GM19467 (cell line): ENCODE measurements around the gene TSFM.

Experiments used
- ATAC-seq: cut with Tn5 transposase; IDR thresholded peaks from one replicate; pipeline ENCODE4 v1.9.1; 2021; ENCODE audit warnings: mild to moderate bottlenecking, moderate library complexity; ENCODE audit not compliant: unreplicated experiment

TSFM gene

DNA sequence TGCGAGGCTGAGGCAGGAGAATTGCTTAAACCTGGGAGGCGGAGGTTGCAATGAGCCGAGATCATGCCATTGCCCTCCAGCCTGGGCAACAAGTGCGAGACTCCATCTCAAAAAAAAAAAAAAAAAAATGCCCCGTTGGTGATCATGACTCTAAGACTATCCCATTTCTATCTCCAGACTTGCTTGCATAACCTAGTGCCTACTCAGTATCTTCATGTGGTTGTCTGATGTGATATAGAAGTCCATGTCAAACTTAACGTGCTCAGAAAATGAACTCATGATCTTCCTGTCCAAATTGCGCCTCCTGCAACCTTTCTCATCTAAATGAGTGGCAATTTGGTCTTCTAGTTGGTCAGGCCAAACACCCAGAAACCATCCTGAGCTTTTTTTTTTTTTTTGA is 4.7 kb upstream of the TSFM start:
- ATAC-seq: no peak

DNA sequence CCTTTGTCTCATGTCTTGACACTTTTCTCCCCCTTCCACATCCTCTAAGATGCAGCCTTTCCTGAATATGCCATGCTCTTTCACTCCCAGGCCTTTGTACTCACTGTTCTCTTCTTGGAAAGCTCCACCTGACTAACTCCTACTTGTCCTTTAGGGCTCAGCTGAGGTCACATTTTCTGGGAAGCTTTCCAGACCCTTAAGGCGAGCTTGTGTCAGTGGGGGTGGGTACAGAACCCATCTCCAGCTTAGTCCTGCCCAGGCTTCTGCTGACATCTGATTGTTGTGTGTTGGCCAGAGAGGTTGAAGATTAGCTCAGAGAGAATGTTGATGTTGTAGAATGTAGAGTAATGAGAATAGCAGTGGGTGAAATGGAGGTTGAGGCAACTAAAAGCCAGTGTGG is 2.9 kb upstream of the TSFM start:
- no peak for ATAC-seq

DNA sequence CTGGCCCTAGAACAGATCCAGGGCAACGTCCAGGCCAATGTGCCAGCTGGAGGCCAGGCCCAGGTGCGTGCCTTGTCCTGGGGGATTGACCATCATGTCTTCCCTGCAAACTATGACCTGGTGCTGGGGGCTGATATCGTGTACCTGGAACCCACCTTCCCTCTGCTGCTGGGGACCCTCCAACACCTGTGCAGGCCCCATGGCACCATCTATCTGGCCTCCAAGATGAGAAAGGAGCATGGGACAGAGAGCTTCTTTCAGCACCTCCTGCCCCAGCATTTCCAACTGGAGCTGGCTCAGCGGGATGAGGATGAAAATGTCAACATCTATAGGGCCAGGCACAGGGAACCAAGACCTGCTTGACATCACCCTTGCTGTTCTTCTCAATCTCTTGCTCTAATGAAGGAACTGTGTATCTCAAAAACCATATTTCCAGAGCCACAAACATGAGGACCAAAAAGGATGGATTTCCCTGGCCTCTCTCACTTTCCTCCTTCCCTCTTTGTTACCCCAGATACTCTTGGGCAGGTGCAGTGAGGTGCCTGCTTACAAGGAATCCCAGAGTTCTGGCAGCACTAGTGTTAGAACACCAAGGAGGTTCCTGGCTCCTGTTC is 2.2 kb upstream of the TSFM start:
- no peak for ATAC-seq

DNA sequence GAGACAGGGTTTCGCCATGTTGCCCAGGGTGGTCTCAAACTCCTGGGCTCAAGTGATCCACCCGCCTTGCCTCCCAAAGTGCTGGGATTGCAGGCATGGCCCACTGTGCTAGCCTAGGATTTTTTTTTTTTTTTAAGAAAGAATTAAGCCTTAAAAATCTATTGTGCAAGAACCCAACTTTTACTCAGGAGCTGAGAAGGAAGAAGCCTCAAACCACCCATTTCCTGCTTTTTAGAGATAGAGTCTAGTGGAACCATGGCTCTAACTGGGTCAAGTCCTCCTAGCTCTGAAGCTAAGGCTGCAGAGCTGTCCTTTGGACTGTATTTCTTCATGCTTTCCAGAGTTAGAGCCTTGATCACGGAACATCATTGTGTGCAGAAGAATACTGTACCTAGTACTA is 1.3 kb upstream of the TSFM start:
- ATAC-seq: no peak

DNA sequence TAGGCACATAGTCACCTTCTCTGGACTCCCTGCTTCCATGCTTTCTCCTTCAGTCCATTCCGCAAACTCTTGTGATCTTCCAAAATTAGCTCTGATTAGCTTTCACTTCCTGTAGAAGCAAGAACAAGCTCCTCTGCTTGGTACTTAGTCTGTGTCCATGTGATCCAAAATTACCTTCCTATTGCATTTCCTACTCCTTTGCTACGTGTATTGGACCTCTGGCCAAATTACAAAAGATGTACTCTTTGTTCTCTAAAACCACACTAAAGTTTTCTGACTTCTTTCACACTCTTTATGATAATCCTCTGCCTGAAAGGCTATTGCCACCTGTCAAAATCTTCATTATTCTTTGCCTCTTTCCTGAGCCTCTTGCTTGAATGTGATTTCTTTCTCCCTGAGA is 786 bp upstream of the TSFM start:
- no peak for ATAC-seq

DNA sequence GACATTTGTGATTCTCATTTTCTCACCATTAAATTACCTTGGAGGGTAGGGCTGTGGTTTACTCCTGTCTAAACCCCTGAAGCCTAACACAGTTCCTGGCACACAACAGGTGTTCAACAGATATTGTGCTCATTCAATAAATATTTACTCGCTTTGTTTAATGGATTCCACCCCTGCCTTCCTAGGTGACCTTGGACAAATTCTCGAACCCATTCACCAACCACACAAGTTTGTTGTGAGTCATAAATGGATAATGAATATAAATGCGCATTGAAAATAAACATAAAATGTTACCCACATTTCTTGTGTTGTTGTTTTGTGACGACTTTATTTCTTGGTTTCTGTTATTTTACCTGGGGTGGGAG is 362 bp upstream of the TSFM start:
- no peak for ATAC-seq

DNA sequence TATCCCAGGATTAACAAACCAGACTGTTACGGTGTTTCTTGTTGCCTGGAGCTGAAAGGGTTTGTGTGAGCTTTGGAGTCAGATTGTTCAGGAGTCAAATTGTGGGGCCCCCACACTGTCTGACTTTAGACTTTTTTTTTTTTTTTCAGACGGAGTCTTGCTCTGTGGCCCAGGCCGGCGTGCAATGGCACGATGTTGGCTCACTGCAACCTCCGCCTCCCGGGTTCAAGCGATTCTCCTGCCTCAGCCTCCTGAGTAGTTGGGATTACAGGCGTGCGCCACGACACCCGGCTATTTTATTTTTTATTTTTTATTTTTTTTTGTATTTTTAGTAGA is 847 bp downstream of the TSFM start:
- ATAC-seq: no peak

DNA sequence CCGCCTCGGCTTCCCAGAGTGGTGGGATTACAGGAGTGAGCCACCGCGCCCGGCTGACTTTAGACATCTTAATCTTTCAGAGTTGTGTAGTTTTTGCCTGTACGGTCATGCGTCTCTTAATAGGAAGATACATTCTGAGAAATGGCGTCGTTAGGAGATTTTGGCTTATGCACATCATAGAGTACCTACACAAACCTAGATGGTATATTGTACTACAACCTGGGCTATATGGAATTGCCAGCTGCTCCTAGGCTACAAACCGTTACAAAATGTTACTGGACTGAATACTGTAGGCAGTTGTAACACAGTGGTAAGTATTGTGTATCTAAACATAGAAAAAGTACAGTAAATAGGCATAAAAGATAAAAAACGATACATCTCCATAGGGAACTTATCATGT is 1.3 kb downstream of the TSFM start:
- no peak for ATAC-seq

DNA sequence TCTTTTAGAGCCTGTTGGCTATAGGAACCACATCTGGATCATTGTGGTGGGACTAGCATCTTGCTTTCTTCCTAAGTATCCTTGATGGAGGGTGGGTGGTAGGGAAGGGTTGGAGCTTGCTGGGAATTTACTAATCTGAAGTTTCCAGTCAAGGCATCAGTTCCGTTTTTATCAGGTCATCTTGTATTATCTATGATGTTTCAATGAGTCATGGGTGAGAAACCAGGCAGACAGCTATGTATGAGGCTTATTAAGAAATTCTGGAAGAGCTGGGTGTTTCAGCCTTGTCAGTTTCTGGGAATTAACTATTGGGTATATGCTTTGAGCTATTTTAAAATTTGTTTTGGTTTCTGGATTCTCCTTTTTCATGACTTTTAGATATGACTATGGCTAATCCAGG is 11.3 kb downstream of the TSFM start:
- no peak for ATAC-seq

DNA sequence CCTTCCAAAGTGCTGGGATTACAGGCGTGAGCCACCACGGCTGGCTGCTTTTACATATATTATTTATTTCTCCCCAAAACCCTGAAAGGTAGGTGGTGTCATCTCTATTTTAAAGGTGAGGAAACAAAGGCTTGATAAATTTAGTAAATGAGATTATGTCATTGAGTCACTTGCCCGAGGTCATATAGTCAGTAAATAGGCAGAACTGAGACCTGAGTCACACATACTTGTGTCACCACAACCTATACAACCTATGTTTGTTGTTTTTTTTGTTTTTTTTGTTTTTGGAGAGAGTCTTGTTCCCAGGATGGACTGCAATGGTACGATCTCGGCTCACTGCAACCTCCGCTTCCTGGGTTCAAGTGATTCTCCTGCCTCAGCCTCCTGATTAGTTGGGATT is 12.8 kb downstream of the TSFM start:
- no peak for ATAC-seq

DNA sequence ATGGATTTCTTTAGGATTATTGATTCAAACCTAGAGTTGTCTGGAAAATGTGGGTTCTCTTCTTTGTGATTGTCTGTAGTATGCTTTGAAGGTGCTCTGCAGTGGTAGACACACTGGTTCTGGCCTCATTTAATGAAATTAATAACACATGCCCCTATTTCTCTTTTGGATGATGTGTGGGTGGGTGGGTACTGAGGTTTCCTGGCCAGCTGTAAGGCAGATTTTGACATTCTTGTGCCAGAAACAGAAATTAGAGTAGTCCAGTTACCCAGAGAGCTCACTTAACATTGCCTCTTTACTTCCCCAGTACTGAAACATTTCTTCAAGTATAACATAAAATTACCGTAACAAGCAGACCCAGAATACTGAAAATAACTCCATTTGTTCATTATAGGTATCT is 14.4 kb downstream of the TSFM start:
- ATAC-seq: no peak

DNA sequence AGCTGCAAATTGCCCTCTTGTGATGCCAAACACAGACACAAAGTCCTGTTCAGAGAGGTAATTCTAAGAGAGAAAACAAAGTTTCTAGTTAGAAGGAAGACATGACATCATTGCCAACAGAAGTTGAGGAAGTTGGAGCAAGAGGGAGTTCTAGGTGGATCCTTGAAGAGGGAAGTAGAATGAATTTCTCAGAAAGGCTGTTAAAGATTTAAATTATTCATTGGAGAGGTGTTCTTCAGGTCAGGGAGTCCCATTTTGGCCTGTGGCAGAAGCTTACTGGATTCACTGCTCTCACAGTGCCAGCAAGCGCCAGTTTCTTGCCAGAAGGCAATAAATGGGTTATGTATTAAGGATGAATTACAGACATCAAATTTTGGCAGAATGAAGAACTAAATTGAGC is 15.3 kb downstream of the TSFM start:
- ATAC-seq: no peak

DNA sequence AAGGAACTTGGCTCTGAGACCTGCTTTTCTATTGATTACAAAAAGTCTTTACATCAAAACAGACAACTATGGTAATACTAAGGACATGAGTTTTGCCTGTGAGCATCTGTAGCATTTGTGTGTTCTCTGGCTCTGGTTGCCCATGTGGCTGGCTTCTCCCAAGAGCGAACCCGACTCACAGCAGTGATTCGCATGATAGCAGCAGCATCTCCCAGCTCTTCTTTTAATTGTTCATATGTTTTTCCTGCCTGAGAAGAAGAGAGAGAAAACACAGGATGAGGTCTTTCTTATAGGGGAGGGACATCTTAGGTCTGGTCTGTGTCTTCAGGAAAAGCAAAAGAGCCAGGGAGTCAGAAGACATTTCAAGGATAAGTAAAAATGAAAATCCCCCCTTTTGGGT is 18.4 kb downstream of the TSFM start:
- no peak for ATAC-seq

DNA sequence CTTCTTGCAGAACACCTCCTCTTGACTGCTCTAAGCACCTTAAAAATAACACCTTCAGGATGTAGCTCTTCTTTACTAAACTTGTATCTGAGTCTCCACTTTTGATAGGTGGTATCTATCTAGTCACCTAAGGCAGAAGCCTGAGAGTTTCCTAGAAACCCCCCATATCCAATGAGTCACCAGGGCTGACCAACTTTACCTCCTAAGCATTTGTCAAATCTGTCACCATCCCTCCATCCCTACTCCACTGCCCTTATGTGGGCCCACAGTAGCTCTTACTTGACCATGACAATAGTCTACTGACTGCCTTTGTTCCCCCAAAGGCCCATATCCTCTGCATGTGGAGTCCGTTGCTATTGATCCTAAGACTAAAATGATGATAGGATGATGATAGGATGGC is 20.0 kb downstream of the TSFM start:
- no peak for ATAC-seq

DNA sequence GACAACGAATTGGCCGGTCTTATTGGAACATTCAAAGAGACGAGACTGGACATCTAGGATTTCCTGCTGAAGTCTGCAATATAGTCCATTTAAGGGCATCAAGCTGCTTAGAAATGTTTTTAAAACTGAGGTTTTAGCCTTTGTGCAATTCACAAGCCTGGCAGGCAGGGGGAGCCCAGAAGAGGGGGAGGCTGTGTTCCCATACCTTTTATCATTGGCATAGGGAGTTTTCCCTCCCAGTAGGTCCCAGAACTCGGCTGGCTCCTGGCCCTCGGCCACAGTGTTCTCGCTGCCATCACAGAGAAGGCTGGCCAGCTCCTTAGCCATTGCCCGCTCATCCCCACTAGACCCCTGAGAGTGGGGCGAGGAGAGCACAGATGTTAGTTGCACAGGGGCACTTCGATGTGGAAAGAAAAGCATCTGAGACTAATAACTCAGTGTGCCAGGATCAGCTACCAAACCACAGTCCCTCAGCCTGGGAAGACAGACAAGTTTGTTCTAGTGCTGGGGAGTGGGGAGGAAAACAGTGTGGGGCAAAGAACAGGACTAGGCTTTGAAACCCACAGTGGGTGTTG is 20.8 kb downstream of the TSFM start:
- no peak for ATAC-seq

DNA sequence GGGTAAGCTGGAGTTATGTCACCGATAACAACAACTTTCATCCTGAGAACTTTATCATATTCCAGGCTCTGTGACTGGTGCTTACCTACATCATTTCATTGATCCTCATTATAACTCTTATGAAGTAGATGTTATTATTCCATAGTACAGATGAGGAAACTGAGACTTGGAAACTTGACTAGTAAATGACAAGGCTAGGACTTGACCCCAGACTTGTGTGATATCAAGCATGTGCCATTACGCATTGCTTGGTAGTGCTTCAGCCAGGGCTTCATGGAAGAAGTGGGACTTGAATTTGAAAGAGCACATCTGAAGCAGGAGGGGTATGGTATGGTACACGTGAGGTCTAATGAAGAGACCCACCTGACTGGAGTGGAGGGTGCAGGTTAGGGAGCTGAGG is 24.1 kb downstream of the TSFM start:
- no peak for ATAC-seq

DNA sequence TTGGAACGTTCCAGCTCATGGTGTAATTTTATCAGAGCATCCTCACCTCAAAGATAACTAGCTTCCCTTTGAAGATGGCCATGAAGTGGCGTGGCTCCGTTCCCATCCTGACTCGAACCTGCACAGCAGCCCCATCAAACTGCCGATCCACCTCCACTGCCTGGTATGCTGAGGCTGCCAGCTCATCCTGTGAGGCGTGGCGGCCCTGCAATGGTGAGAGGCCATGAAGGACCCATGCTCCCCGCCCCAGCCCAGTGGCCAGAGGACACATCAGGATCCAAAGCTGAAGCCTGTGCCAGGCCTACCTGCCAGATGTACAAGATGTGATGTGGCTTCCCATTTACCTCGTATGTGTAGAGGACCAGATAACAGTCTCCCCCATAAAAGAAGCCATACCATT is 24.7 kb downstream of the TSFM start:
- ATAC-seq: no peak

DNA sequence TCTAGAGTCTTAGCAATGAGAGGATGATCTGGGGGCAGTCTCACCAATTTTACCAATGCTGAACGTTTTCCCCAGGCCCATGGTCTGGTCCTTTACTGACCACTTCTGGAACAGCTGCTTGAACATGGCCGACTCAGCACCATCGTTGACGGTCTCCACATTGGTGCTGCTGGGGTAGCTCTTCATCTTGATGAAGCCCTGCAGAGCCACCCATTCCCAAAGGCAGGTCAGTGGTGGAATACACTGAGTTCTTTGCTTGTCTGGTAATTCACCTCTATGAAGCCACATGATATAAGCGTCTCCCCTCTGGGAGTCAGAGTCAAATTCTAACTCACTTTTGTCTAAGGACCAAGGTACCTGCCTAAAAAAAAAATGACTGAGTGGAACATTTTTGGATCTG is 25.8 kb downstream of the TSFM start:
- ATAC-seq: no peak

DNA sequence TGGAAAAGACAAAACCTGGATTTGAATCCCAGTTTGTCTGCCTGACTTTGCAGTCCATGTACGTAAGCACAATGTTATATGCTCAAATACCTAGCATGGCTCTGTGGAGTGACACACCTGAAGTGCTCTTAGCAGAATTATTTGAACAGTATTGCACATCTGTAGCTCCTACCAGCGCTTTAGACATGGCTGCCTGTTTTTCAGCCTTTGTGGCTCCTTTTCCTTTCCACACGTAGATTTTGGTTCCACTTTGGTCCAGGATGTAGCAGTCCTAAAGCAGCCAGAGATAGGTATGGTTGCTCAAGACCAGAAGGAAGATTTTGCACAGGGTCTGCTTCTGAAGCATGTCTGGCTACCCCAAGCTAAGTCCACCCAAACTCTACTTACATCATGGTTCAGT is 26.8 kb downstream of the TSFM start:
- no peak for ATAC-seq

DNA sequence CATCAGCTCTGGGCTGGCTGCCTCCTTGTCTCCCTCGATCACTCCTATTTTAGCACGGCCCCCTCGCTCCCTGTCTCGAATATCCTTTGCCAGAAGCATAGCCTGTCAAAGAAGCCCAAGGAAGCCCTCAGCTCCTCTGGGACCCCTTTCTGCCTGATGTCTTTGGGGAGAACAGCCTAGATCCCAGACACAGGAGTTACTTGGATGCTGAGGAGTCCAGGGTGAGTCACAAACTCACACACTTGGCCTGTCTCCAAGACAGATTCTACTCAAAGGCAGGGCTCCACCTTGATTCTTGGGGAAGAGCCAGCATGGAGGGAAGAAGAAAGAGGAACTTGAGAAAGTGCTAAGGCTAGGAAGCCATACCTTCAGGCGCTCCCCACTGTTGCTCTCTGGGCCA is 27.9 kb downstream of the TSFM start:
- no peak for ATAC-seq

DNA sequence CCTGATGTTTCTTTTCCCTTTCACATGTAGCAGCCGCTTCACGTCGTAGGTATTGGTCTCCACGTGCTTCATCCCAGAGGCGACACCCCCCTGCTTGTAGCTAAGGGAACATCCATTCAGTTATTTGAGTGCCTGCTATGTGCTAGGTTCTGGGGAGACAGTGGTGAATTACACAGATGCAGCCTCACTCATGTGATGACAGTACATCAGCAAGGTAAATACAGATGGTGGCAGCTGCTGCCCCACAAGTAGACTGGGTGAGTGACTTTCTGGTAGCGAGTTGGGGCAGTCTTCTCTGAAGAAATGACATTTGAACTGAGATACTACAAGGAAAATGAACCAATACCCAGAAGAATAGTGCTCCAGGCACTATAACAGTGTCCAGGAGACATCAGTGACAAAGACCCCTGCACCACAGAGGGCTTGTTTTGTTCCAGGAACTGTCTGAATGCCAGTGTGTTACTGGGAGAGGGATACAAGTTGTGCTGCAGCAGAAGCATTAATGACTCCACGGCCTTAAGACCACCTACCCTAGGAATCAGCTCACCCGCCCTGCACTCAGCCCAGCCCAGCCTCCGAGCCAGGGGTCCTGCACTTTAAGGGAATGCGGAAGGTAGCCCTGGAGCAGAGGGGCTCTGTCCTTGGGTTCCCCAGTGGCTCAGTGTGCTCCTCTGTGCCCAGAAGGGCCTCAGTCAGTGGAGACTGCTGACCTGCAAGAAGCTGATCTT is 28.6 kb downstream of the TSFM start:
- no peak for ATAC-seq

DNA sequence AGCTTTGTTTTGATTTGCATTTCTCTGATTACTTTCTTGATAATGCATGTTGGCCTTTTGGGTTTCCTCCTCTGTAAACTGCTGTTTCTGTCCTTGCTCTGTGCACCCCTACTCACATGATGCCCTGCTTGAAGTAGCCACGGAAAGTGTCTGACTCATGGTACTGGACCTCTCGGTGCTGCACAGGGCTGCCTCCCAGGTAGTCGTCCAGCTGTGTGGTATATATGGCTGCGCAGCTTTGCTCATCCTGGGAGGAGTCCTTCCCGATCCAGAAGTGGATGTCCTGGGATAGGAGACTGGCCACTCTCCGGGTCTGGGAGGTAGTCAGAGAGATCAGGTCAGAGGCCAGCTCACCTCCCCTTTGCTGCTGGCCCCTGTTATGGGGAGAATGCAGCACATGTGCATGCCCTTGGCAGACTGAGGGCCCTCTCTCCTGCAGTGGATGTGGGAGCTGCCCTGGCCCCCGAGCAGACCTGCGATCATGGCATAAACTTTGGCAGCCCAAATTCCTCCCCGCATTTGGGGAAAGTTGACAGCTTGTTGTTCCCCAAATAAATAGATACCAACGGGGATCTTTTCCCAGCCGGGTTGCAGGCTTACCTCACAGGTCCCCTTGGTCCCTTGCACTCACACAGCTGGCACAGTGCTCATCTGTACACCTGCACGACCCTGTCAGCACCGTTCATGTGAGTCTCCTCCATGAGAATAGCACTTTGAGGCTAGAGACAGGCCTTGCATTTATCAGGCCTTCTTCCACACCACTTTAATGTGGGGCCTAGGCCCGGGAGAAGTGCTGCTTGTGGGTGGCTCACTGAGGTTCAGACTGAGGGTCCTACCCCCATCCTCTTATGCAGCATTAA is 30.8 kb downstream of the TSFM start:
- ATAC-seq: no peak
